ENCODE results near the gene TMEM11.

TMEM11 gene

GRCh38 chr17:21247552-21248258 is 33.7 kb upstream of the TMEM11 start:
- DNase-seq (ENCODE audit: low read depth) = no peak
- TF ChIP-seq CTCF (IDR thresholded peaks at IDR 0.05; ENCODE audit: low read length, missing control alignments) = no peak
- no peak overlapping the region for H3K4me3 ChIP-seq (replicated peaks; ENCODE audit: low read depth, low read length)

GRCh38 chr17:21246698-21247097 is 32.7 kb upstream of the TMEM11 start:
- no peak overlapping the region for H3K4me3 ChIP-seq (replicated peaks; ENCODE audit: low read depth, low read length)
- no peak for TF ChIP-seq CTCF (IDR thresholded peaks at IDR 0.05; ENCODE audit: low read length, missing control alignments)
- no peak for DNase-seq (ENCODE audit: low read depth)

- no peak for DNase-seq (ENCODE audit: low read depth)
- no peak for TF ChIP-seq CTCF (IDR thresholded peaks at IDR 0.05; ENCODE audit: low read length, missing control alignments)
- H3K4me3 ChIP-seq (replicated peaks; ENCODE audit: low read depth, low read length) = no peak overlapping the region
Measured at GRCh38 chr17:21245639-21246084, 31.7 kb upstream of the TMEM11 start.

GRCh38 chr17:21243516-21244303 is 29.7 kb upstream of the TMEM11 start:
- no peak for DNase-seq (ENCODE audit: low read depth)
- H3K4me3 ChIP-seq (replicated peaks; ENCODE audit: low read depth, low read length) = no peak overlapping the region
- no peak for TF ChIP-seq CTCF (IDR thresholded peaks at IDR 0.05; ENCODE audit: low read length, missing control alignments)

GRCh38 chr17:21242780-21243515 is 29.0 kb upstream of the TMEM11 start:
- H3K4me3 ChIP-seq (replicated peaks; ENCODE audit: low read depth, low read length) = no peak overlapping the region
- TF ChIP-seq CTCF (IDR thresholded peaks at IDR 0.05; ENCODE audit: low read length, missing control alignments) = no peak
- DNase-seq (ENCODE audit: low read depth) = no peak

GRCh38 chr17:21242026-21242697 is 28.2 kb upstream of the TMEM11 start:
- no peak for DNase-seq (ENCODE audit: low read depth)
- TF ChIP-seq CTCF (IDR thresholded peaks at IDR 0.05; ENCODE audit: low read length, missing control alignments) = no peak
- no peak overlapping the region for H3K4me3 ChIP-seq (replicated peaks; ENCODE audit: low read depth, low read length)

Data from fibroblast of pulmonary artery (primary cell).